HEK293 (cell line): ENCODE results near the gene DSG3.

Experiments
- CTCF ChIA-PET: fragments of 350-600 bp; formaldehyde crosslinking; extraction: SDS; loops from one replicate; lab custom pipeline; 2021; ENCODE audit warnings: antibody characterized with exemption; lab: Yijun Ruan, JAX
- POLR2A ChIA-PET: fragments of 300-600 bp; formaldehyde crosslinking; extraction: SDS; loops from one replicate; lab custom pipeline; 2020; ENCODE audit warnings: antibody characterized with exemption, inconsistent platforms; lab: Yijun Ruan, JAX
- H3K27ac ChIP-seq: fragments of 200-500 bp; sonication (Bioruptor generic); 2 replicates; pipeline ENCODE4 v1.5.1; 2014; ENCODE audit warnings: low read depth, low read length, control low read depth, inconsistent platforms; ENCODE audit errors: extremely low read depth
- H3K36me3 ChIP-seq, 2 experiments: fragments of 200-500 bp in 1 of 2; sonication (Bioruptor generic) in 1 of 2; 1 replicate in 1 of 2; 2 replicates in 1 of 2; pipeline ENCODE4 v1.5.1; 2014 to 2017; ENCODE audit warnings: inconsistent platforms in 2 of 2, low read length in 2 of 2; ENCODE audit not compliant: control insufficient read depth in 2 of 2, insufficient read depth in 1 of 2
- H3K4me1 ChIP-seq: fragments of 200-500 bp; sonication (Bioruptor generic); 2 replicates; pipeline ENCODE4 v1.5.1; 2014; ENCODE audit warnings: mild to moderate bottlenecking, low read length, inconsistent platforms; ENCODE audit not compliant: control insufficient read depth, insufficient read depth
- H3K4me3 ChIP-seq: 2 replicates; pipeline ENCODE4 v1.5.1; 2011; ENCODE audit warnings: low read depth, mild to moderate bottlenecking, control low read depth, low read length, moderate library complexity
- H3K9me3 ChIP-seq: fragments of 200-500 bp; sonication (Bioruptor generic); 2 replicates; pipeline ENCODE4 v1.5.1; 2014; ENCODE audit warnings: low read depth, low read length, inconsistent platforms; ENCODE audit not compliant: control insufficient read depth, insufficient read depth
- AEBP2 ChIP-seq: fragments of 450-650 bp; formaldehyde crosslinking; IDR thresholded peaks from 2 replicates; pipeline ENCODE4 v1.5.1; 2016; ENCODE audit warnings: missing biosample characterization, missing genetic modification characterization, borderline replicate concordance
- GFI1B ChIP-seq: fragments of 450-650 bp; formaldehyde crosslinking; IDR thresholded peaks from 2 replicates; pipeline ENCODE4 v1.5.1; 2016; ENCODE audit warnings: missing biosample characterization, missing genetic modification characterization
- HOXC10 ChIP-seq: sonication (generic); formaldehyde crosslinking; IDR thresholded peaks from 2 replicates; pipeline ENCODE4 v1.8.1; 2023; ENCODE audit warnings: mild to moderate bottlenecking, missing genetic modification reagents
- KLF9 ChIP-seq: fragments of 450-650 bp; formaldehyde crosslinking; IDR thresholded peaks from 2 replicates; pipeline ENCODE4 v1.5.1; 2016; ENCODE audit warnings: missing biosample characterization, missing genetic modification characterization, low read depth
- ZNF169 ChIP-seq: fragments of 450-650 bp; formaldehyde crosslinking; IDR thresholded peaks from 2 replicates; pipeline ENCODE4 v1.5.1; 2016; ENCODE audit warnings: missing biosample characterization, missing genetic modification characterization
- ZNF211 ChIP-seq: fragments of 450-650 bp; formaldehyde crosslinking; IDR thresholded peaks from 2 replicates; pipeline ENCODE4 v1.5.1; 2016; ENCODE audit warnings: low read depth, missing biosample characterization, missing genetic modification characterization
- ZNF280D ChIP-seq: fragments of 450-650 bp; formaldehyde crosslinking; IDR thresholded peaks from 2 replicates; pipeline ENCODE4 v1.5.1; 2016; ENCODE audit warnings: missing biosample characterization, missing genetic modification characterization
- ZNF362 ChIP-seq: fragments of 450-650 bp; formaldehyde crosslinking; IDR thresholded peaks from 2 replicates; pipeline ENCODE4 v1.5.1; 2016; ENCODE audit warnings: missing biosample characterization, missing genetic modification characterization
- ZNF423 ChIP-seq: fragments of 450-650 bp; formaldehyde crosslinking; IDR thresholded peaks from 2 replicates; pipeline ENCODE4 v1.5.1; 2016; ENCODE audit warnings: missing biosample characterization, missing genetic modification characterization
- ZNF473 ChIP-seq: fragments of 450-650 bp; formaldehyde crosslinking; IDR thresholded peaks from 2 replicates; pipeline ENCODE4 v1.5.1; 2017; ENCODE audit warnings: missing biosample characterization, missing genetic modification characterization
- ZNF555 ChIP-seq: fragments of 450-650 bp; formaldehyde crosslinking; conservative IDR thresholded peaks from 2 replicates; pipeline ENCODE4 v1.5.1; 2017; ENCODE audit warnings: missing biosample characterization, mild to moderate bottlenecking, missing genetic modification characterization, inconsistent platforms
- ZNF580 ChIP-seq: fragments of 450-650 bp; formaldehyde crosslinking; IDR thresholded peaks from 2 replicates; pipeline ENCODE4 v1.5.1; 2016; ENCODE audit warnings: missing biosample characterization, missing genetic modification characterization
- ZNF639 ChIP-seq: fragments of 450-650 bp; formaldehyde crosslinking; IDR thresholded peaks from 2 replicates; pipeline ENCODE4 v1.5.1; 2016; ENCODE audit warnings: missing biosample characterization, missing genetic modification characterization
- ZNF76 ChIP-seq: fragments of 450-650 bp; formaldehyde crosslinking; IDR thresholded peaks from 2 replicates; pipeline ENCODE4; 2016; ENCODE audit warnings: low read depth, missing biosample characterization, missing genetic modification characterization, borderline replicate concordance
- ZNF785 ChIP-seq: fragments of 450-650 bp; formaldehyde crosslinking; IDR thresholded peaks from 2 replicates; pipeline ENCODE4 v1.5.1; 2016; ENCODE audit warnings: missing biosample characterization, missing genetic modification characterization
- ZSCAN30 ChIP-seq: fragments of 450-650 bp; IDR thresholded peaks from 2 replicates; pipeline ENCODE4 v1.5.1; 2018; ENCODE audit warnings: missing biosample characterization, mild to moderate bottlenecking, missing genetic modification characterization, moderate library complexity
- ZXDB ChIP-seq: fragments of 450-650 bp; formaldehyde crosslinking; IDR thresholded peaks from 2 replicates; pipeline ENCODE4 v1.5.1; 2016; ENCODE audit warnings: missing biosample characterization, missing genetic modification characterization
- TF ChIP-seq, protein P1 (sequence below): fragments of 450-650 bp; formaldehyde crosslinking; IDR thresholded peaks from 2 replicates; pipeline ENCODE4 v1.5.1; 2016; ENCODE audit warnings: missing biosample characterization, missing genetic modification characterization

DSG3 gene

DNA sequence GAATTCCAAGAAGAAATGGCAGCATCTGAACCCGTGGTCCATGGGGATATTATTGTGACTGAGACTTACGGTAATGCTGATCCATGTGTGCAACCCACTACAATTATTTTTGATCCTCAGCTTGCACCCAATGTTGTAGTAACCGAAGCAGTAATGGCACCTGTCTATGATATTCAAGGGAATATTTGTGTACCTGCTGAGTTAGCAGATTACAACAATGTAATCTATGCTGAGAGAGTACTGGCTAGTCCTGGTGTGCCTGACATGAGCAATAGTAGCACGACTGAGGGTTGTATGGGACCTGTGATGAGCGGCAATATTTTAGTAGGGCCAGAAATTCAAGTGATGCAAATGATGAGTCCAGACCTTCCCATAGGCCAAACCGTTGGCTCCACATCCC, 34.4 kb upstream of the DSG3 start:
- no peaks in the 10 kb centered on the region for H3K4me1 ChIP-seq
- POLR2A ChIA-PET: no interaction called here
- CTCF ChIA-PET: no interaction called here

More for the DNA sequence above, 34.4 kb upstream of the DSG3 start:
- TF ChIP-seq ZSCAN30 (tag by site-specific recombination): no peak
- no peak for TF ChIP-seq GFI1B (tag by site-specific recombination)
- TF ChIP-seq HOXC10 (CRISPR knock-in tag): no peak
- no peak for TF ChIP-seq KLF9 (tag by site-specific recombination)
- TF ChIP-seq ZNF76 (tag by site-specific recombination): no peak
- no peak for TF ChIP-seq ZNF473 (tag by site-specific recombination)
- no peak for TF ChIP-seq ZXDB (tag by site-specific recombination)
- TF ChIP-seq, protein P1, sequence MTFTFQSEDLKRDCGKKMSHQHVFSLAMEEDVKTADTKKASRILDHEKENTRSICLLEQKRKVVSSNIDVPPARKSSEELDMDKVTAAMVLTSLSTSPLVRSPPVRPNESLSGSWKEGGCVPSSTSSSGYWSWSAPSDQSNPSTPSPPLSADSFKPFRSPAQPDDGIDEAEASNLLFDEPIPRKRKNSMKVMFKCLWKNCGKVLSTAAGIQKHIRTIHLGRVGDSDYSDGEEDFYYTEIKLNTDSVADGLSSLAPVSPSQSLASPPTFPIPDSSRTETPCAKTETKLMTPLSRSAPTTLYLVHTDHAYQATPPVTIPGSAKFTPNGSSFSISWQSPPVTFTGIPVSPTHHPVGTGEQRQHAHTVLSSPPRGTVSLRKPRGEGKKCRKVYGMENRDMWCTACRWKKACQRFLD: no peak
- no peak for TF ChIP-seq ZNF423
- no peak for TF ChIP-seq ZNF555 (tag by site-specific recombination)
- no peak for TF ChIP-seq ZNF362 (tag by site-specific recombination)
- no peak for TF ChIP-seq ZNF211 (tag by site-specific recombination)
- no peak for TF ChIP-seq AEBP2 (tag by site-specific recombination)
- no peak for TF ChIP-seq ZNF580 (tag by site-specific recombination)
- TF ChIP-seq ZNF169: no peak
- no peak for TF ChIP-seq ZNF280D (tag by site-specific recombination)
- no peak for TF ChIP-seq ZNF639 (tag by site-specific recombination)
- TF ChIP-seq ZNF785: no peak
- Histone ChIP-seq H3K27ac (no peak overlapping the region), H3K9me3 (no peaks in the 10 kb centered on the region), H3K4me3 (no peak overlapping the region), H3K36me3 (no peaks in the 10 kb centered on the region)
